IMR-90 (cell line): ENCODE data around the gene B3GNT9. TPM values are rescaled to one million over a fixed set of nuclear protein-coding genes. Genes with fewer than 3 reads are reported as not detected.

Experiments
- ATAC-seq: fragments of 200-7000 bp; cut with Tn5 transposase; 2 replicates; pipeline ENCODE4 v1.9.1; 2020; ENCODE audit warnings: low read depth, mild to moderate bottlenecking, moderate library complexity
- Bru-seq: library from RNA; stranded (reverse); fragments of 400-500 nt; gene quantifications from one replicate; lab custom pipeline; 2021; lab: Mats Ljungman, UMichigan
- BruChase-seq, 2 experiments: library from RNA; stranded (reverse); fragments of 400-500 nt; gene quantifications; one replicate each; lab custom pipeline; 2021; lab: Mats Ljungman, UMichigan
- BruUV-seq: library from RNA; stranded (reverse); fragments of 400-500 nt; replicated peaks from 2 replicates; lab custom pipeline; 2021; lab: Mats Ljungman, UMichigan
- CTCF ChIA-PET: fragments of 300-600 bp; formaldehyde crosslinking; extraction: SDS; loops from one replicate; lab custom pipeline; 2021; ENCODE audit warnings: antibody characterized with exemption; lab: Yijun Ruan, JAX
- POLR2A ChIA-PET: fragments of 300-600 bp; sonication (Branson Sonifier 250); formaldehyde crosslinking; loops from one replicate; lab custom pipeline; 2022; ENCODE audit warnings: antibody characterized with exemption; ENCODE audit not compliant: unreplicated experiment; lab: Charles Lee
- DNase-seq: peaks from one replicate; pipeline ENCODE4 v3.0.0; 2013
- H2AFZ ChIP-seq: replicated peaks from 2 replicates; pipeline ENCODE3; 2013; ENCODE audit warnings: low read length, mild to moderate bottlenecking; ENCODE audit not compliant: poor library complexity
- H2AK5ac ChIP-seq: 2 replicates; pipeline ENCODE4 v1.6.1; 2013; ENCODE audit warnings: low read depth, low read length, inconsistent platforms
- H2AK9ac ChIP-seq: replicated peaks from 2 replicates; pipeline ENCODE3; 2013; ENCODE audit warnings: mild to moderate bottlenecking, low read depth, low read length, moderate library complexity; ENCODE audit not compliant: poor library complexity
- H2BK120ac ChIP-seq: 2 replicates; pipeline ENCODE4 v1.6.1; 2013; ENCODE audit warnings: low read depth, low read length, inconsistent platforms
- H2BK15ac ChIP-seq: 3 replicates; pipeline ENCODE4 v1.6.1; 2013; ENCODE audit warnings: low read depth, low read length, inconsistent platforms
- H2BK20ac ChIP-seq: 2 replicates; pipeline ENCODE4 v1.6.1; 2013; ENCODE audit warnings: low read depth, mild to moderate bottlenecking, inconsistent platforms, low read length, moderate library complexity
- H2BK5ac ChIP-seq: 2 replicates; pipeline ENCODE4 v1.6.1; 2013; ENCODE audit warnings: mild to moderate bottlenecking, low read depth, low read length, inconsistent platforms; ENCODE audit not compliant: poor library complexity, severe bottlenecking
- H3K14ac ChIP-seq: replicated peaks from 2 replicates; pipeline ENCODE4 v1.6.1; 2013; ENCODE audit warnings: low read depth, low read length, inconsistent platforms
- H3K18ac ChIP-seq: 2 replicates; pipeline ENCODE4 v1.6.1; 2013; ENCODE audit warnings: low read depth, low read length, control low read depth
- H3K23ac ChIP-seq: 2 replicates; pipeline ENCODE4 v1.6.1; 2013; ENCODE audit warnings: low read depth, low read length, inconsistent platforms
- H3K27ac ChIP-seq: 2 replicates; pipeline ENCODE4 v1.5.1; 2013; ENCODE audit warnings: mild to moderate bottlenecking, control low read depth, low read length; ENCODE audit not compliant: insufficient read depth
- H3K27me3 ChIP-seq: 2 replicates; pipeline ENCODE4 v1.6.1; 2013; ENCODE audit warnings: low read length; ENCODE audit not compliant: control insufficient read depth, insufficient read depth
- H3K36me3 ChIP-seq: 2 replicates; pipeline ENCODE4 v1.6.1; 2013; ENCODE audit warnings: low read length, mixed read lengths; ENCODE audit not compliant: control insufficient read depth, insufficient read depth
- H3K4ac ChIP-seq: 2 replicates; pipeline ENCODE4 v1.6.1; 2013; ENCODE audit warnings: low read depth, low read length, inconsistent platforms
- H3K4me1 ChIP-seq: 2 replicates; pipeline ENCODE4 v1.6.1; 2013; ENCODE audit warnings: low read length, mixed read lengths; ENCODE audit not compliant: control insufficient read depth, insufficient read depth
- H3K4me2 ChIP-seq: 2 replicates; pipeline ENCODE4 v1.6.1; 2013; ENCODE audit warnings: low read depth, mild to moderate bottlenecking, control low read depth, low read length, moderate library complexity
- H3K4me3 ChIP-seq: 2 replicates; pipeline ENCODE4 v1.5.1; 2013; ENCODE audit warnings: low read depth, mild to moderate bottlenecking, control low read depth, low read length, moderate library complexity; ENCODE audit not compliant: insufficient read depth
- H3K56ac ChIP-seq: 2 replicates; pipeline ENCODE4 v1.6.1; 2013; ENCODE audit warnings: low read length, inconsistent platforms; ENCODE audit not compliant: insufficient read depth; ENCODE audit errors: extremely low read depth
- H3K79me1 ChIP-seq, 2 experiments: 2 replicates each; pipeline ENCODE4 v1.6.1; 2013; ENCODE audit warnings: low read length in 2 of 2, inconsistent platforms in 1 of 2, low read depth in 1 of 2
- H3K9ac ChIP-seq: 2 replicates; pipeline ENCODE4 v1.6.1; 2013; ENCODE audit warnings: low read depth, low read length, control low read depth
- H3K9me1 ChIP-seq: 2 replicates; pipeline ENCODE4 v1.6.1; 2013; ENCODE audit warnings: low read length, inconsistent platforms; ENCODE audit not compliant: insufficient read depth
- H3K9me3 ChIP-seq: 2 replicates; pipeline ENCODE4 v1.6.1; 2013; ENCODE audit warnings: low read length; ENCODE audit not compliant: control insufficient read depth, insufficient read depth
- H4K20me1 ChIP-seq: 2 replicates; pipeline ENCODE4 v1.6.1; 2013; ENCODE audit warnings: low read length, inconsistent platforms; ENCODE audit not compliant: insufficient read depth
- H4K5ac ChIP-seq: 2 replicates; pipeline ENCODE4 v1.6.1; 2013; ENCODE audit warnings: mild to moderate bottlenecking, low read depth, low read length, control low read depth
- H4K8ac ChIP-seq, 2 experiments: 2 replicates each; pipeline ENCODE4 v1.6.1; 2013; ENCODE audit warnings: low read depth in 2 of 2, low read length in 2 of 2, control low read depth in 1 of 2, inconsistent platforms in 1 of 2
- H4K91ac ChIP-seq: 2 replicates; pipeline ENCODE4 v1.6.1; 2013; ENCODE audit warnings: low read depth, low read length, inconsistent platforms; ENCODE audit not compliant: insufficient read depth
- BHLHE40 ChIP-seq: fragments of 150-350 bp; IDR thresholded peaks from 2 replicates; pipeline ENCODE4 v1.6.1; 2016; ENCODE audit warnings: mild to moderate bottlenecking, low read depth, low read length
- CEBPB ChIP-seq: IDR thresholded peaks from 2 replicates; pipeline ENCODE4 v1.6.1; 2012; ENCODE audit warnings: low read depth, low read length, improper control_type of control experiment
- CHD1 ChIP-seq: IDR thresholded peaks from 2 replicates; pipeline ENCODE4 v1.6.1; 2012; ENCODE audit warnings: low read depth, low read length, improper control_type of control experiment
- CTCF ChIP-seq: conservative IDR thresholded peaks from 2 replicates; pipeline ENCODE4 v1.5.1; 2012; ENCODE audit warnings: mild to moderate bottlenecking, low read depth, low read length, improper control_type of control experiment
- ELK1 ChIP-seq: fragments of 150-350 bp; IDR thresholded peaks from 2 replicates; pipeline ENCODE4 v1.6.1; 2016; ENCODE audit warnings: low read depth, mild to moderate bottlenecking, low read length, moderate library complexity, borderline replicate concordance
- MAZ ChIP-seq: IDR thresholded peaks from 2 replicates; pipeline ENCODE4 v1.6.1; 2012; ENCODE audit warnings: low read depth, mild to moderate bottlenecking, low read length, improper control_type of control experiment, moderate library complexity, borderline replicate concordance
- NFE2L2 ChIP-seq: fragments of 150-350 bp; IDR thresholded peaks from 2 replicates; pipeline ENCODE4 v1.6.1; 2016; ENCODE audit warnings: low read depth, mild to moderate bottlenecking, low read length
- RAD21 ChIP-seq: IDR thresholded peaks from 2 replicates; pipeline ENCODE4 v1.6.1; 2012; ENCODE audit warnings: low read length, improper control_type of control experiment
- RCOR1 ChIP-seq: IDR thresholded peaks from 2 replicates; pipeline ENCODE4 v1.6.1; 2012; ENCODE audit warnings: mild to moderate bottlenecking, low read length, improper control_type of control experiment; ENCODE audit not compliant: insufficient replicate concordance
- RFX5 ChIP-seq: IDR thresholded peaks from 2 replicates; pipeline ENCODE4 v1.8.0; 2012; ENCODE audit warnings: low read depth, mild to moderate bottlenecking, low read length, moderate library complexity
- USF2 ChIP-seq: fragments of 150-350 bp; IDR thresholded peaks from 2 replicates; pipeline ENCODE4 v1.6.1; 2017; ENCODE audit warnings: mild to moderate bottlenecking, antibody characterized with exemption, low read length, low read depth
- whole genome bisulfite sequencing, 2 experiments: methylation state at CpG; one replicate each; pipeline versions ENCODE4 v1.1.5 to v1.1.7; 2013; ENCODE audit warnings: missing lambda C conversion rate in 2 of 2; ENCODE audit not compliant: insufficient read length in 1 of 2; ENCODE audit errors: extremely low coverage in 2 of 2; 5-methylcytosine and 5-hydroxymethylcytosine counted together
- dilution Hi-C: fragments of 300-500 bp; cut with HindIII; formaldehyde crosslinking; loops from one replicate; pipeline ENCODE4 v1.14.3; 2018; ENCODE audit warnings: low sequenced_read_pairs; ENCODE audit not compliant: unreplicated experiment
- in situ Hi-C: fragments of 300-500 bp; cut with MboI; formaldehyde crosslinking; loops from 3 replicates; pipeline ENCODE4 v1.14.3; 2019; ENCODE audit warnings: low sequenced_read_pairs, inconsistent platforms, mixed read lengths
- intact Hi-C: fragments of 100-400 bp; cut with micrococcal nuclease; formaldehyde crosslinking; loops from 2 replicates; pipeline ENCODE4 v1.10.0; 2022
- long read RNA-seq: library from polyadenylated mRNA; unstranded; transcript quantifications from one replicate; pipeline ENCODE4 v2.0.0, GENCODE V29; 2021; ENCODE audit not compliant: unreplicated experiment
- polyA plus RNA-seq, 3 experiments: library from polyadenylated mRNA; depleted of rRNA; stranded (reverse); fragments of >200 nt; gene quantifications; 2 replicates each; pipeline ENCODE4 v1.2.3, GENCODE V29; 2012; ENCODE audit warnings: low replicate concordance in 1 of 3
- total RNA-seq: library from RNA; depleted of rRNA; stranded (reverse); fragments of >200 nt; gene quantifications from 2 replicates; pipeline ENCODE4 v1.2.3, GENCODE V29; 2012; rRNA removed

Gene B3GNT9
- total RNA-seq (5.0 and 5.3 TPM in 2 replicates), polyA plus RNA-seq (2012; rRNA removed) (12.0 and 13.3 TPM in 2 replicates), Bru-seq, nascent RNA (percentile 60 among the genes with signal in this experiment), BruChase-seq, experiment 1, labeled RNA remaining after a 6-hour chase (percentile 88 among the genes with signal in this experiment), BruChase-seq, experiment 2, labeled RNA remaining after a 2-hour chase (percentile 87 among the genes with signal in this experiment)
- 19.3 and 27.2 TPM in 2 replicates for polyA plus RNA-seq (2012; cell fraction: cytosol; rRNA removed)
- 18.2 and 30.1 TPM in 2 replicates for polyA plus RNA-seq (2012; cell fraction: nucleus; rRNA removed; ENCODE audit: low replicate concordance)
- long read RNA-seq, transcript B3GNT9-201 (2 exons, 2,917 nt) = major isoform, 8 of 24 reads
- long read RNA-seq, partial matches to known transcripts = 0 of 24 reads
- long read RNA-seq, other reads (novel, unspliced or antisense) = 16 of 24 reads

- peaks cover 31% of the 10 kb centered on the region for H3K36me3 ChIP-seq
- H2BK5ac ChIP-seq = peak within 1 kb of the TSS; percentile 87
- WGBS, 2 experiments = 1% methylated on average over 10 of the region's 34 CpGs; no CpG with 5 or more reads in 1 of the 2 experiments
- H4K5ac ChIP-seq = peak within 1 kb of the TSS; percentile 65
- peak within 1 kb of the TSS; percentile 95 for H2AK9ac ChIP-seq
- H3K9me1 ChIP-seq = peaks cover 4% of the 10 kb centered on the region; the same call in 1 of the 2 replicates
- H3K9ac ChIP-seq = peak within 1 kb of the TSS; percentile 64
- H3K14ac ChIP-seq = peak within 1 kb of the TSS; percentile 96
- BruUV-seq = no TSS peak
- DNase-seq (peak; percentile 66), ATAC-seq (peak; percentile 78)
- dilution Hi-C loops (no loop called here), in situ Hi-C loops (no loop called here), intact Hi-C loops (loop anchor here (2.0 to 10.0 kb wide), 2 partner anchors 132 to 256 kb away; no protein-coding TSS in a partner anchor)
- POLR2A ChIA-PET = no interaction called here
- H3K79me1 ChIP-seq = peaks cover 0 to 30% of the 10 kb centered on the region in 2 experiments; a peak in 2 of 4 replicates
- H4K91ac ChIP-seq = peak within 1 kb of the TSS; percentile 71
- no peaks in the 10 kb centered on the region for H3K27me3 ChIP-seq
- peak within 1 kb of the TSS; percentile 77; the same call in 2 of the 3 replicates for H2BK15ac ChIP-seq
- peaks cover 6% of the 10 kb centered on the region; the same call in 1 of the 2 replicates for H3K4me1 ChIP-seq
- peak within 1 kb of the TSS; percentile 82 for H2BK120ac ChIP-seq
- H3K9me3 ChIP-seq = no peaks in the 10 kb centered on the region
- H3K18ac ChIP-seq = peak within 1 kb of the TSS; percentile 66; the same call in 1 of the 2 replicates
- H3K56ac ChIP-seq = peak within 1 kb of the TSS; percentile 88
- H2AFZ ChIP-seq = peak within 1 kb of the TSS; percentile 99
- H2BK20ac ChIP-seq = peak within 1 kb of the TSS; percentile 47
- H3K4me2 ChIP-seq = peak within 1 kb of the TSS; percentile 84
- peak within 1 kb of the TSS; percentile 72 to 97 for H4K8ac ChIP-seq
- peak within 1 kb of the TSS; percentile 92 for H3K27ac ChIP-seq
- CTCF ChIA-PET = interaction anchor here (0.7 to 1.0 kb wide), 4 partner anchors 10 to 47 kb away, joined by 3 to 4 read pairs (median 3); no protein-coding TSS in a partner anchor
- peak within 1 kb of the TSS; percentile 87 for H3K4ac ChIP-seq
- peak within 1 kb of the TSS; percentile 76 for H3K4me3 ChIP-seq
- H4K20me1 ChIP-seq = peaks cover 20% of the 10 kb centered on the region
- peak within 1 kb of the TSS; percentile 81 for H3K23ac ChIP-seq
- peak within 1 kb of the TSS; percentile 66 for H2AK5ac ChIP-seq
- peak; percentile 39; the same call in 1 of the 2 replicates for TF ChIP-seq MAZ
- no peak for TF ChIP-seq CHD1
- TF ChIP-seq CTCF = no peak
- no peak for TF ChIP-seq RFX5
- no peak for TF ChIP-seq ELK1
- TF ChIP-seq RCOR1 = no peak
- TF ChIP-seq CEBPB = no peak
- no peak for TF ChIP-seq NFE2L2
- no peak for TF ChIP-seq BHLHE40
- no peak for TF ChIP-seq RAD21
- TF ChIP-seq USF2 = peak; percentile 88
These were observed at the start of gene B3GNT9 for GRCh38 chr16:67150833-67151396. B3GNT9 (minus strand) TSS chr16:67150998; CDS start chr16:67150485, 513 bp downstream.
